ENCODE data around the gene LAG3. TPM values are rescaled to one million over a fixed set of nuclear protein-coding genes. Genes with fewer than 3 reads are reported as not detected.

LAG3 gene
- polyA plus RNA-seq, 1 of the 3 experiments (the other 2 are of a cell fraction) = 0.72 TPM

DNA sequence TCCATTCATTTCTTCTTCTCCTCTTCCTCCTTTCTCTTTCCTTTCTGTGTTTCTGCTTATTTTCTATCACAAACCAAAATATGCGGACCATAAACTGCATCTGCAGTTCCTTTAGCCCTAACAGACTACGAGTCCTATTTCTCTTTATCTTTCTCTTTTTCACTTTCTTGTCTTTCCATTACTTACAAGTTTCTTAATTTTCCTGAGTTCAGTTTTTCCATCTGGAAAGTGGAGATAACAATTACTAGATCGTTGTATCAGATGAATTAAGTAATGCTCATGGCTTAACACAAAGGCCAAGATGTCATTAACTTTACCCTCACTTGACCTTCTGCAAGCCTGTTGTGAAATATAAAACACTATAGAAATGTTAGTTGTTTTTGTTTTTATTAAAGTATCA lies 49.5 kb upstream of the LAG3 start:
- CTCF ChIA-PET = interaction anchor here (0.6 to 3.3 kb wide), 8 partner anchors 12 to 221 kb away, joined by 3 to 20 read pairs (median 4); partner anchors contain the start of genes C12orf57, MLF2, PTMS and RNU7-1
- Histone ChIP-seq H3K79me2 (ENCODE audit: insufficient read depth) (peaks cover 17% of the 10 kb centered on the region; the same call in 1 of the 2 replicates), H3K9me3 (no peaks in the 10 kb centered on the region), H4K20me1 (ENCODE audit: insufficient read depth) (no peaks in the 10 kb centered on the region), H3K4me3 (ENCODE audit: low read depth in 2 of 2, low read length in 1 of 2) (no peak overlapping the region), H3K27me3 (ENCODE audit: insufficient read depth) (no peaks in the 10 kb centered on the region), H3F3A (replicated peaks; ENCODE audit: insufficient read depth) (peaks cover 14% of the 10 kb centered on the region), H3K27ac (ENCODE audit: low read depth in 2 of 2, low read length in 1 of 2) (no peak overlapping the region; a peak in 1 of 4 replicates), H3K9ac (no peak overlapping the region), H3K36me3 (replicated peaks in 1 of 2; ENCODE audit: control insufficient read depth in 1 of 2, insufficient read depth in 2 of 2, low read length in 1 of 2) (peaks cover 5 to 6% of the 10 kb centered on the region in 2 experiments), H2AFZ (ENCODE audit: low read depth) (peak overlapping the region; percentile 97; the same call in 1 of the 2 replicates), H3K4me2 (no peak overlapping the region), H3K4me1 (ENCODE audit: control insufficient read depth in 1 of 2, insufficient read depth in 2 of 2, low read depth in 1 of 2, low read length in 1 of 2) (peaks cover 0 to 9% of the 10 kb centered on the region in 2 experiments; a peak in 1 of 4 replicates), H3K9me2 (no peaks in the 10 kb centered on the region)
- POLR2A ChIA-PET = interaction anchor here (1.5 to 2.6 kb wide), 4 partner anchors 24 to 109 kb away, joined by 8 to 50 read pairs (median 23); partner anchors contain the start of genes MLF2 and ZNF384
- WGBS (ENCODE audit: low lambda C conversion rate) = 72% methylated on average over 3 of the region's 3 CpGs
- DNase-seq = no peak
- TF ChIP-seq YY1 (IDR thresholded peaks at IDR 0.05; ENCODE audit: low read depth) (no peak), GABPA (IDR thresholded peaks at IDR 0.05; ENCODE audit: low read depth) (no peak), EP300 (IDR thresholded peaks at IDR 0.05; ENCODE audit: borderline replicate concordance in 1 of 2, low read depth in 1 of 2, low read length in 1 of 2) (no peak), TEAD4 (IDR thresholded peaks at IDR 0.05; ENCODE audit: borderline replicate concordance, insufficient read depth) (no peak), POLR2AphosphoS5 (IDR thresholded peaks at IDR 0.05; ENCODE audit: low read depth, low read length) (no peak), NFIC (IDR thresholded peaks at IDR 0.05; ENCODE audit: borderline replicate concordance) (no peak), RAD21 (IDR thresholded peaks at IDR 0.05; ENCODE audit: low read length) (no peak), GATA2 (CRISPR knock-in tag; IDR thresholded peaks at IDR 0.05) (no peak), EZH2phosphoT487 (IDR thresholded peaks at IDR 0.05; ENCODE audit: borderline replicate concordance, low read depth) (no peak)
- TF ChIP-seq, protein P1, sequence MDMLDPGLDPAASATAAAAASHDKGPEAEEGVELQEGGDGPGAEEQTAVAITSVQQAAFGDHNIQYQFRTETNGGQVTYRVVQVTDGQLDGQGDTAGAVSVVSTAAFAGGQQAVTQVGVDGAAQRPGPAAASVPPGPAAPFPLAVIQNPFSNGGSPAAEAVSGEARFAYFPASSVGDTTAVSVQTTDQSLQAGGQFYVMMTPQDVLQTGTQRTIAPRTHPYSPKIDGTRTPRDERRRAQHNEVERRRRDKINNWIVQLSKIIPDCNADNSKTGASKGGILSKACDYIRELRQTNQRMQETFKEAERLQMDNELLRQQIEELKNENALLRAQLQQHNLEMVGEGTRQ (IDR thresholded peaks at IDR 0.05; ENCODE audit: borderline replicate concordance, low read depth, low read length) = no peak

DNA sequence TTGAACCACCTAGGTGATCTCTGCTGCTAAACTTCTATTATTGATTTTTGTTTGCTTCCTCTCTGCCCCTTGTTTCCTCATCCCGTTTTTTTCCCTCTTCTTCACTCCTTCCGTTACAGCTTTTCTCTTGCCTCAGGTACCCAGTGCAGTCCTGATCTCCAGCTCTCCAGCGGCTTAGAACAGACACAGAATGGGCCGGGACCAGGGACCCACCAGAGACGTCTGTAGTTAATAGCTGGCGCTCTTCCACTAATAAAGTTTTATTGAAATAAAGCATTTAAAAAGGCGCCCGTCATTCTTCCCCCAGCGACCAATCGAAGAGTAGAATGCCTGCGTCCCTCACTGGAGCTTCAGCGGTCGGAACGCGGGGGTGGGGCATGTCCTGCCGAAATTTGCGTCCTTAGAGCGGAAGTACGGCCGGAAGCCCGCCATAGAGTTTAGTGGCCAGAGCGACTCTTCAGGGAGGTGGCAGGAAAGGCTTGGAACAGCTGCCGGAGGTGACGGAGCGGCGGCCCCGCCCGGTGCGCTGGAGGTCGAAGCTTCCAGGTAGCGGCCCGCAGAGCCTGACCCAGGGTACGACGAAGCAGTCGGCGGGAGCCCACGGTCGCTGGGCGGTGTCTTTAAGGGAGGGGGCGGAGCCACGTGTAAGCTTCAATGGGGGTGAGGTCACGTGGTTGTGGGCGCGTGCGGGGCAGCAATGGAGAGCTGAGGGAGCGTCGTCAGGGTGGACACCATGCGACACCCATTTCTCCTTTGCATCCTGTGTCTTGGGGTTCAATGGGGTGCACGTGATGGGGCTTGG lies 48.5 kb upstream of the LAG3 start, which contains the start of gene COPS7A:
Gene COPS7A, plus strand, starts transcription at position 440 of the 802 bp plus-strand sequence. CDS start 611 bp downstream, outside the sequence.
- Histone ChIP-seq H3K27ac (ENCODE audit: low read depth in 2 of 2, low read length in 1 of 2) (peak within 1 kb of the TSS; percentile 84 to 87), H3F3A (replicated peaks; ENCODE audit: insufficient read depth) (peaks cover 17% of the 10 kb centered on the region), H3K4me3 (ENCODE audit: low read depth in 2 of 2, low read length in 1 of 2) (peak within 1 kb of the TSS; percentile 57 to 65), H4K20me1 (ENCODE audit: insufficient read depth) (no peaks in the 10 kb centered on the region), H3K4me2 (peak within 1 kb of the TSS; percentile 86), H3K9me3 (no peaks in the 10 kb centered on the region), H3K9ac (peak within 1 kb of the TSS; percentile 66), H3K79me2 (ENCODE audit: insufficient read depth) (peaks cover 17% of the 10 kb centered on the region; the same call in 1 of the 2 replicates), H3K4me1 (ENCODE audit: control insufficient read depth in 1 of 2, insufficient read depth in 2 of 2, low read depth in 1 of 2, low read length in 1 of 2) (peaks cover 0 to 9% of the 10 kb centered on the region in 2 experiments; a peak in 1 of 4 replicates), H2AFZ (ENCODE audit: low read depth) (peak within 1 kb of the TSS; percentile 97), H3K27me3 (ENCODE audit: insufficient read depth) (no peaks in the 10 kb centered on the region), H3K36me3 (replicated peaks in 1 of 2; ENCODE audit: control insufficient read depth in 1 of 2, insufficient read depth in 2 of 2, low read length in 1 of 2) (peaks cover 9 to 15% of the 10 kb centered on the region in 2 experiments), H3K9me2 (no peaks in the 10 kb centered on the region)
- CTCF ChIA-PET = interaction anchor here (0.6 to 3.3 kb wide), 17 partner anchors 10 to 259 kb away, joined by 3 to 20 read pairs (median 4); partner anchors contain the start of genes C12orf57, MLF2, PTMS and RNU7-1
- peak; percentile 96 for DNase-seq
- POLR2A ChIA-PET = interaction anchor here (0.6 to 2.6 kb wide), 24 partner anchors 9 to 220 kb away, joined by 3 to 50 read pairs (median 4); partner anchors contain the start of genes C12orf57, CDCA3, GAPDH and MLF2
- WGBS (ENCODE audit: low lambda C conversion rate) = 2% methylated on average over 15 of the region's 49 CpGs
- TF ChIP-seq YY1 (IDR thresholded peaks at IDR 0.05; ENCODE audit: low read depth) (peak; percentile 70), POLR2AphosphoS5 (IDR thresholded peaks at IDR 0.05; ENCODE audit: low read depth, low read length) (peak; percentile 57), CHD2 (IDR thresholded peaks at IDR 0.05; ENCODE audit: low read length, partially characterized antibody) (peak; percentile 80), NRF1 (IDR thresholded peaks at IDR 0.05; ENCODE audit: low read depth, low read length) (0 out of 2 replicates have a peak, but pooled peaks have one; percentile 21), NFIC (IDR thresholded peaks at IDR 0.05; ENCODE audit: borderline replicate concordance) (no peak), RCOR1 (IDR thresholded peaks at IDR 0.05; ENCODE audit: low read length) (no peak), FOXJ3 (CRISPR knock-in tag; IDR thresholded peaks at IDR 0.05) (peak; percentile 62; the same call in 1 of the 2 replicates), FOSL2 (IDR thresholded peaks at IDR 0.05; ENCODE audit: borderline replicate concordance, low read depth) (no peak), GATA2 (CRISPR knock-in tag; IDR thresholded peaks at IDR 0.05) (no peak), RFX5 (IDR thresholded peaks at IDR 0.05; ENCODE audit: low read length) (peak; percentile 68; the same call in 1 of the 2 replicates)
- TF ChIP-seq, protein P2, sequence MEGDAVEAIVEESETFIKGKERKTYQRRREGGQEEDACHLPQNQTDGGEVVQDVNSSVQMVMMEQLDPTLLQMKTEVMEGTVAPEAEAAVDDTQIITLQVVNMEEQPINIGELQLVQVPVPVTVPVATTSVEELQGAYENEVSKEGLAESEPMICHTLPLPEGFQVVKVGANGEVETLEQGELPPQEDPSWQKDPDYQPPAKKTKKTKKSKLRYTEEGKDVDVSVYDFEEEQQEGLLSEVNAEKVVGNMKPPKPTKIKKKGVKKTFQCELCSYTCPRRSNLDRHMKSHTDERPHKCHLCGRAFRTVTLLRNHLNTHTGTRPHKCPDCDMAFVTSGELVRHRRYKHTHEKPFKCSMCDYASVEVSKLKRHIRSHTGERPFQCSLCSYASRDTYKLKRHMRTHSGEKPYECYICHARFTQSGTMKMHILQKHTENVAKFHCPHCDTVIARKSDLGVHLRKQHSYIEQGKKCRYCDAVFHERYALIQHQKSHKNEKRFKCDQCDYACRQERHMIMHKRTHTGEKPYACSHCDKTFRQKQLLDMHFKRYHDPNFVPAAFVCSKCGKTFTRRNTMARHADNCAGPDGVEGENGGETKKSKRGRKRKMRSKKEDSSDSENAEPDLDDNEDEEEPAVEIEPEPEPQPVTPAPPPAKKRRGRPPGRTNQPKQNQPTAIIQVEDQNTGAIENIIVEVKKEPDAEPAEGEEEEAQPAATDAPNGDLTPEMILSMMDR (IDR thresholded peaks at IDR 0.05) = no peak
- TF ChIP-seq, protein P3, sequence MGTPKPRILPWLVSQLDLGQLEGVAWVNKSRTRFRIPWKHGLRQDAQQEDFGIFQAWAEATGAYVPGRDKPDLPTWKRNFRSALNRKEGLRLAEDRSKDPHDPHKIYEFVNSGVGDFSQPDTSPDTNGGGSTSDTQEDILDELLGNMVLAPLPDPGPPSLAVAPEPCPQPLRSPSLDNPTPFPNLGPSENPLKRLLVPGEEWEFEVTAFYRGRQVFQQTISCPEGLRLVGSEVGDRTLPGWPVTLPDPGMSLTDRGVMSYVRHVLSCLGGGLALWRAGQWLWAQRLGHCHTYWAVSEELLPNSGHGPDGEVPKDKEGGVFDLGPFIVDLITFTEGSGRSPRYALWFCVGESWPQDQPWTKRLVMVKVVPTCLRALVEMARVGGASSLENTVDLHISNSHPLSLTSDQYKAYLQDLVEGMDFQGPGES (IDR thresholded peaks at IDR 0.05; ENCODE audit: low read depth, low read length) = no peak
- TF ChIP-seq, protein P4, sequence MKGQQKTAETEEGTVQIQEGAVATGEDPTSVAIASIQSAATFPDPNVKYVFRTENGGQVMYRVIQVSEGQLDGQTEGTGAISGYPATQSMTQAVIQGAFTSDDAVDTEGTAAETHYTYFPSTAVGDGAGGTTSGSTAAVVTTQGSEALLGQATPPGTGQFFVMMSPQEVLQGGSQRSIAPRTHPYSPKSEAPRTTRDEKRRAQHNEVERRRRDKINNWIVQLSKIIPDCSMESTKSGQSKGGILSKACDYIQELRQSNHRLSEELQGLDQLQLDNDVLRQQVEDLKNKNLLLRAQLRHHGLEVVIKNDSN (IDR thresholded peaks at IDR 0.05; ENCODE audit: borderline replicate concordance, low read depth) = peak; percentile 93
- TF ChIP-seq, protein P5, sequence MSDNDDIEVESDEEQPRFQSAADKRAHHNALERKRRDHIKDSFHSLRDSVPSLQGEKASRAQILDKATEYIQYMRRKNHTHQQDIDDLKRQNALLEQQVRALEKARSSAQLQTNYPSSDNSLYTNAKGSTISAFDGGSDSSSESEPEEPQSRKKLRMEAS (IDR thresholded peaks at IDR 0.05; ENCODE audit: low read depth) = peak; percentile 100
